Ishikawa (cell line): ENCODE data around the gene MFRP.

Experiments used
- CEBPB ChIP-seq: IDR thresholded peaks from 2 replicates; pipeline ENCODE4 v1.6.1; 2012
- CREB1 ChIP-seq: IDR thresholded peaks from 2 replicates; pipeline ENCODE4 v1.6.1; 2012; ENCODE audit warnings: low read depth
- EGR1 ChIP-seq: IDR thresholded peaks from 2 replicates; pipeline ENCODE4 v1.6.1; 2012
- EP300 ChIP-seq: IDR thresholded peaks from 2 replicates; pipeline ENCODE4 v1.6.1; 2012; ENCODE audit warnings: borderline replicate concordance
- FOXM1 ChIP-seq: IDR thresholded peaks from 2 replicates; pipeline ENCODE4 v1.6.1; 2012; ENCODE audit warnings: low read depth, borderline replicate concordance
- NFIC ChIP-seq: IDR thresholded peaks from 2 replicates; pipeline ENCODE4 v1.6.1; 2012
- RAD21 ChIP-seq: IDR thresholded peaks from 2 replicates; pipeline ENCODE4 v1.6.1; 2012; ENCODE audit warnings: low read depth
- TAF1 ChIP-seq: IDR thresholded peaks from 2 replicates; pipeline ENCODE4 v1.6.1; 2012; ENCODE audit warnings: low read depth, mild to moderate bottlenecking
- TCF12 ChIP-seq: IDR thresholded peaks from 2 replicates; pipeline ENCODE4 v1.6.1; 2012; ENCODE audit warnings: low read depth
- TEAD4 ChIP-seq: IDR thresholded peaks from 2 replicates; pipeline ENCODE4 v1.6.1; 2012
- YY1 ChIP-seq: IDR thresholded peaks from 2 replicates; pipeline ENCODE4 v1.6.1; 2012; ENCODE audit warnings: low read depth
- ZBTB7A ChIP-seq: IDR thresholded peaks from 2 replicates; pipeline ENCODE4 v1.6.1; 2012; ENCODE audit warnings: low read depth
- TF ChIP-seq, protein P1 (sequence below): IDR thresholded peaks from 2 replicates; pipeline ENCODE4 v1.6.1; 2012
- TF ChIP-seq, protein P2 (sequence below): IDR thresholded peaks from 2 replicates; pipeline ENCODE4 v1.6.1; 2012
- TF ChIP-seq, protein P3 (sequence below): IDR thresholded peaks from 2 replicates; pipeline ENCODE4 v1.6.1; 2012; ENCODE audit warnings: low read depth, mild to moderate bottlenecking

MFRP gene

DNA sequence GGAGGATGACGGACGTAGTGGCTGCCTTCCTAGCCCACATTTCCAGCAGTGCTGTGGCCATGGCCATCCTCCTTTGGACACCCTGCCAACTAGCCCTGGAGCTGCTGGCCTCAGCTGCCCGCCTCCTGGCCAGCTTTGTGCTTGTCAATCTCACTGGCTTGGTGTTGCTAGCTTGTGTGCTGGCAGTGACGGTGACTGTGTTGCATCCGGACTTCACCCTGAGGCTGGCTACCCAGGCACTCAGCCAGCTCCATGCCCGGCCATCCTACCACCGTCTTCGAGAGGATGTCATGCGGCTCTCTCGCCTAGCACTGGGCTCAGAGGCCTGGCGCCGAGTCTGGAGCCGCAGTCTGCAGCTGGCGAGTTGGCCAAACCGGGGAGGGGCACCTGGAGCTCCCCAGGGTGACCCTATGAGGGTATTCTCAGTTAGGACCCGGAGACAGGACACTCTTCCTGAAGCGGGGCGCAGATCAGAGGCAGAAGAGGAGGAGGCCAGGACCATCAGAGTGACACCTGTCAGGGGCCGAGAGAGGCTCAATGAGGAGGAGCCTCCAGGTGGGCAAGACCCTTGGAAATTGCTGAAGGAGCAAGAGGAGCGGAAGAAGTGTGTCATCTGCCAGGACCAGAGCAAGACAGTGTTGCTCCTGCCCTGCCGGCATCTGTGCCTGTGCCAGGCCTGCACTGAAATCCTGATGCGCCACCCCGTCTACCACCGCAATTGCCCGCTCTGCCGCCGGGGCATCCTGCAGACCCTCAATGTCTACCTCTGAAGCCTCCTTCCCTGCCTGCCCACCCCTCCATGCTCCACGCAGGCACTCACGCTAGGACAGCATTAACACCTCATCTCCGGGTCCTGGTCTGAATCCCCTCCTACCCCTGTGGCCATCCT lies 10.6 kb downstream of the MFRP start:
- TF ChIP-seq, protein P1, sequence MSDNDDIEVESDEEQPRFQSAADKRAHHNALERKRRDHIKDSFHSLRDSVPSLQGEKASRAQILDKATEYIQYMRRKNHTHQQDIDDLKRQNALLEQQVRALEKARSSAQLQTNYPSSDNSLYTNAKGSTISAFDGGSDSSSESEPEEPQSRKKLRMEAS: no peak
- TF ChIP-seq FOXM1 (no peak), ZBTB7A (no peak), TAF1 (no peak), TEAD4 (no peak), EP300 (no peak), YY1 (no peak), RAD21 (no peak), NFIC (no peak), EGR1 (no peak), CEBPB (no peak), TCF12 (no peak), CREB1 (no peak)
- TF ChIP-seq, protein P2, sequence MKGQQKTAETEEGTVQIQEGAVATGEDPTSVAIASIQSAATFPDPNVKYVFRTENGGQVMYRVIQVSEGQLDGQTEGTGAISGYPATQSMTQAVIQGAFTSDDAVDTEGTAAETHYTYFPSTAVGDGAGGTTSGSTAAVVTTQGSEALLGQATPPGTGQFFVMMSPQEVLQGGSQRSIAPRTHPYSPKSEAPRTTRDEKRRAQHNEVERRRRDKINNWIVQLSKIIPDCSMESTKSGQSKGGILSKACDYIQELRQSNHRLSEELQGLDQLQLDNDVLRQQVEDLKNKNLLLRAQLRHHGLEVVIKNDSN: no peak
- TF ChIP-seq, protein P3, sequence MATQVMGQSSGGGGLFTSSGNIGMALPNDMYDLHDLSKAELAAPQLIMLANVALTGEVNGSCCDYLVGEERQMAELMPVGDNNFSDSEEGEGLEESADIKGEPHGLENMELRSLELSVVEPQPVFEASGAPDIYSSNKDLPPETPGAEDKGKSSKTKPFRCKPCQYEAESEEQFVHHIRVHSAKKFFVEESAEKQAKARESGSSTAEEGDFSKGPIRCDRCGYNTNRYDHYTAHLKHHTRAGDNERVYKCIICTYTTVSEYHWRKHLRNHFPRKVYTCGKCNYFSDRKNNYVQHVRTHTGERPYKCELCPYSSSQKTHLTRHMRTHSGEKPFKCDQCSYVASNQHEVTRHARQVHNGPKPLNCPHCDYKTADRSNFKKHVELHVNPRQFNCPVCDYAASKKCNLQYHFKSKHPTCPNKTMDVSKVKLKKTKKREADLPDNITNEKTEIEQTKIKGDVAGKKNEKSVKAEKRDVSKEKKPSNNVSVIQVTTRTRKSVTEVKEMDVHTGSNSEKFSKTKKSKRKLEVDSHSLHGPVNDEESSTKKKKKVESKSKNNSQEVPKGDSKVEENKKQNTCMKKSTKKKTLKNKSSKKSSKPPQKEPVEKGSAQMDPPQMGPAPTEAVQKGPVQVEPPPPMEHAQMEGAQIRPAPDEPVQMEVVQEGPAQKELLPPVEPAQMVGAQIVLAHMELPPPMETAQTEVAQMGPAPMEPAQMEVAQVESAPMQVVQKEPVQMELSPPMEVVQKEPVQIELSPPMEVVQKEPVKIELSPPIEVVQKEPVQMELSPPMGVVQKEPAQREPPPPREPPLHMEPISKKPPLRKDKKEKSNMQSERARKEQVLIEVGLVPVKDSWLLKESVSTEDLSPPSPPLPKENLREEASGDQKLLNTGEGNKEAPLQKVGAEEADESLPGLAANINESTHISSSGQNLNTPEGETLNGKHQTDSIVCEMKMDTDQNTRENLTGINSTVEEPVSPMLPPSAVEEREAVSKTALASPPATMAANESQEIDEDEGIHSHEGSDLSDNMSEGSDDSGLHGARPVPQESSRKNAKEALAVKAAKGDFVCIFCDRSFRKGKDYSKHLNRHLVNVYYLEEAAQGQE: no peak

DNA sequence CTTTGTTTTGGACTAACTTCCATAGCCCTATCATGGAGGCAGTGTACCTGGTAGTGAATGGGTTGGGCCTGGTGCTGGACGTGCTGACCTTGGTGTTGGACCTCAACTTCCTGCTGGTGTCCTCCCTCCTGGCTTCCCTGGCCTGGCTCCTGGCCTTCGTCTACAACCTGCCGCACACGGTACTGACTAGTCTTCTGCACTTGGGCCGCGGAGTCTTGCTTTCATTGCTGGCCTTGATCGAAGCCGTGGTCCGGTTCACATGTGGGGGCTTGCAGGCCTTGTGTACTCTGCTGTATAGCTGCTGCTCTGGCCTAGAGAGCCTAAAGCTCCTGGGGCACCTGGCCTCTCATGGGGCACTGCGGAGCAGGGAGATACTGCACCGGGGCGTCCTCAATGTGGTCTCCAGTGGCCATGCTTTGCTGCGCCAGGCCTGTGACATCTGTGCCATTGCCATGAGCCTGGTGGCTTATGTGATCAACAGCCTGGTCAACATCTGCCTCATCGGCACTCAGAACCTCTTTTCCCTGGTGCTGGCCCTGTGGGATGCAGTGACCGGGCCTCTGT lies 11.3 kb downstream of the MFRP start:
- no peak for TF ChIP-seq TEAD4
- TF ChIP-seq ZBTB7A: no peak
- TF ChIP-seq, protein P1: no peak
- TF ChIP-seq, protein P3: no peak
- no peak for TF ChIP-seq YY1
- no peak for TF ChIP-seq TAF1
- TF ChIP-seq, protein P2: no peak
- no peak for TF ChIP-seq EP300
- TF ChIP-seq CEBPB: no peak
- no peak for TF ChIP-seq CREB1
- TF ChIP-seq TCF12: no peak
- no peak for TF ChIP-seq EGR1
- TF ChIP-seq NFIC: no peak
- TF ChIP-seq FOXM1: no peak
- no peak for TF ChIP-seq RAD21

DNA sequence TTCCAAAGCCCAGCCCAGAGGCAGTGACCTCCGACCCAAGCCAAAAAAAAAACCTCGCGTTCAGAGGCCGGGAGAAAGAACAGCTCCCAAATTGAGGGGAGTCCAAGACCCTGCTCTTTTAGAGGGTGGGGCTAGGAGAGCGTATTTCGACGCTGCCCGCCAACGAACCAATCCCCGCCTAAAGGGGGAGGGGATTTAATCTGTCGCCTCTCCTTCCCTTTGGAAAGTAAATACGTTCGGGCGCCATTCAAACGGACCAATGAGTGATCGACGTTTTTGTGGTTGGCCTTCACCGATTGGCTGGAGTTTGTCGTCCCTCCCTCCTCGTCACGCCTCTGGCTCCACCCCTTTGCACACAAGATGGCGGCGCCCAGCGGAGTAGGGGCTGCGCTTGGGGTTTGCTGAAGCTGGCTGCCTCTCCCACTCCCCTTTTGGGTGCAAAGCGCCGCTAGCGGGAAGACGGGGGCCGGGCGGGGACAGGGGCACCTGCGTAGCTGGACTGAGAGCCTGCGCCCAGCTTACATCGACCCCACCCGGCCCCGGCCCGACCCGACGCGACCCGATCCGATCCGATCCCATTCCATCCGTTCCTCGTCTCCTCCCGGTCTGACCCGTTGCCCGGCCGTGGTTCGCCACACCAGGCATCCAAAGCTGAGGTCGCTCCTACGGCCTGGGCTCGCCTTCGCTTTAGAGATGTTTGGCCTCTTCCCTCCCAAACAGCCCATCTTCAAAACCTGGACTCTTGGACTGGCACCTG lies 12.2 kb downstream of the MFRP start, which contains the start of gene RNF26:
RNF26 (plus strand) TSS at position 354 of the 757 bp plus-strand sequence. CDS start 596 bp downstream, outside the sequence.
- TF ChIP-seq ZBTB7A (peak; percentile 68; the same call in 1 of the 2 replicates), EP300 (no peak), EGR1 (no peak), FOXM1 (peak; percentile 100), TCF12 (0 out of 2 replicates have a peak, but pooled peaks have one; percentile 14), YY1 (peak; percentile 98), TAF1 (peak; percentile 95), RAD21 (no peak), TEAD4 (no peak), NFIC (no peak), CEBPB (no peak), CREB1 (peak; percentile 81)
- TF ChIP-seq, protein P1: peak; percentile 41; the same call in 1 of the 2 replicates
- TF ChIP-seq, protein P2: no peak
- TF ChIP-seq, protein P3: no peak
